ENCODE data around the gene ACTBL2. TPM values are rescaled to one million over a fixed set of nuclear protein-coding genes. Genes with fewer than 3 reads are reported as not detected.

Gene ACTBL2
- total and polyA plus RNA-seq, 4 donors = not detected

GRCh38 chr5:57450991-57451876 is 31.4 kb downstream of the ACTBL2 start:
- H3K9me3 ChIP-seq (ENCODE audit: control insufficient read depth in 4 of 4, low read length in 3 of 4) = no peaks in the 10 kb centered on the region
- TF ChIP-seq HNF4G (IDR thresholded peaks at IDR 0.05) (no peak), SP1 (IDR thresholded peaks at IDR 0.05) (no peak), ZBTB33 (IDR thresholded peaks at IDR 0.05) (no peak), GABPA (IDR thresholded peaks at IDR 0.05 in 1 of 2, conservative IDR thresholded peaks at IDR 0.05 in 1 of 2) (no peak), YY1 (IDR thresholded peaks at IDR 0.05) (no peak), RAD21 (IDR thresholded peaks at IDR 0.05) (no peak), RXRA (IDR thresholded peaks at IDR 0.05) (no peak), FOXA1 (IDR thresholded peaks at IDR 0.05) (no peak), NR2F2 (IDR thresholded peaks at IDR 0.05) (no peak), ATF3 (IDR thresholded peaks at IDR 0.05) (no peak), CTCF (IDR thresholded peaks at IDR 0.05; ENCODE audit: low read depth, low read length, missing input control) (no peak), HNF4A (conservative IDR thresholded peaks at IDR 0.05) (no peak), MAX (IDR thresholded peaks at IDR 0.05) (no peak), EGR1 (IDR thresholded peaks at IDR 0.05; ENCODE audit: low read depth in 2 of 2) (no peak), TAF1 (conservative IDR thresholded peaks at IDR 0.05) (no peak), JUND (IDR thresholded peaks at IDR 0.05) (no peak), REST (IDR thresholded peaks at IDR 0.05) (no peak)
- peaks cover 0 to 2% (median 0%) of the 10 kb centered on the region in 4 donors for H3K27me3 ChIP-seq (ENCODE audit: control insufficient read depth in 4 of 4, insufficient read depth in 4 of 4, low read length in 3 of 4)
- no peak for DNase-seq (ENCODE audit: low spot score)
- no peak overlapping the region for H3K4me3 ChIP-seq (ENCODE audit: low read depth in 1 of 3, low read length in 3 of 3)
- no peak overlapping the region for H3K9ac ChIP-seq (ENCODE audit: low read depth in 1 of 2, low read length in 2 of 2)
- H3K27ac ChIP-seq (ENCODE audit: low read depth in 1 of 2, low read length in 2 of 2) = no peak overlapping the region
- 69% methylated on average over 4 of the region's 4 CpGs for WGBS
- H3K36me3 ChIP-seq (ENCODE audit: control insufficient read depth in 4 of 4, insufficient read depth in 3 of 4, low read depth in 1 of 4, low read length in 3 of 4) = no peaks in the 10 kb centered on the region
- H3K4me1 ChIP-seq (ENCODE audit: control insufficient read depth in 4 of 4, insufficient read depth in 4 of 4, low read length in 3 of 4) = no peaks in the 10 kb centered on the region

Data from liver (tissue), 9 donors.